Fibroblast of the aortic adventitia (primary cell): ENCODE measurements around the gene DDX31. TPM values are rescaled to one million over a fixed set of nuclear protein-coding genes. Genes with fewer than 3 reads are reported as not detected.

Experiments
- DNase-seq: peaks from one replicate; pipeline ENCODE4 v3.0.0-alpha.2; 2010; ENCODE audit warnings: low read depth
- H3K4me3 ChIP-seq: 2 replicates; pipeline ENCODE4 v1.5.1; 2011; ENCODE audit warnings: low read depth, mild to moderate bottlenecking, control low read depth, low read length, moderate library complexity
- CTCF ChIP-seq: IDR thresholded peaks from 2 replicates; pipeline ENCODE4 v1.5.1; 2011; ENCODE audit warnings: mild to moderate bottlenecking, low read length, control low read depth, inconsistent platforms; ENCODE audit not compliant: insufficient read depth
- total RNA-seq: library from RNA; depleted of rRNA; stranded (reverse); fragments of >200 nt; gene quantifications from 2 replicates; pipeline ENCODE4 v1.2.3, GENCODE V29; 2012; ENCODE audit warnings: low replicate concordance

Gene DDX31
- total RNA-seq, 1 donor, result 13.5 TPM

GRCh38 chr9:132605387-132605786, 64.4 kb downstream of the DDX31 start:
- no peak for TF ChIP-seq CTCF
- H3K4me3 ChIP-seq, result no peak overlapping the region
- DNase-seq, result no peak

DNA sequence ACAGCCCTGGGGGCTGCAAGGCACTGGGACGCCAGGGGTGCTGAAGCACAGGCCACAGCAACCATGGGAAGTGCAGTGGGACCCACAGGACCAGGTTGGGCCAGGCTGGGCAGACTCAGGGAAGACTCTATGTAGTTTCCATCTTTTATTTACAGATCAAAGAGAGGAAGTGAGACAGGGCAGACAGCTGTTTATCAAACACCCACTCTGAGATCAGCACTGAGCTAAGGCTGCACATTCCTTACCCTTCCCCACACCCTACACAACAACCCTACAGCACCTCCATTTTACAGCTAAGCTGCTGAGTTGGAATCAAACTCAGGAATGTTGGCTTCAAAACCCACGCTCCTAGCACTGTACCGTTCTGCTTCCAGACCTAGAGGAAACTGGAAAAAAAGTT, 67.6 kb downstream of the DDX31 start:
- no peak for DNase-seq
- no peak overlapping the region for H3K4me3 ChIP-seq
- TF ChIP-seq CTCF, result no peak

GRCh38 chr9:132600326-132600984, 69.3 kb downstream of the DDX31 start:
- TF ChIP-seq CTCF, result no peak
- no peak overlapping the region for H3K4me3 ChIP-seq
- no peak for DNase-seq

- no peak overlapping the region for H3K4me3 ChIP-seq
- DNase-seq, result no peak
- TF ChIP-seq CTCF, result no peak
These were observed 72.6 kb downstream of the DDX31 start for GRCh38 chr9:132597073-132597775.

- no peak for DNase-seq
- no peak overlapping the region for H3K4me3 ChIP-seq
- TF ChIP-seq CTCF, result no peak
These were observed 73.6 kb downstream of the DDX31 start for GRCh38 chr9:132596200-132596599.

GRCh38 chr9:132595319-132595718, 74.5 kb downstream of the DDX31 start:
- no peak overlapping the region for H3K4me3 ChIP-seq
- DNase-seq, result no peak
- TF ChIP-seq CTCF, result no peak
